ENCODE data around the gene NACC2. TPM values are rescaled to one million over a fixed set of nuclear protein-coding genes. Genes with fewer than 3 reads are reported as not detected.
A peak's percentile ranks its signal among the peaks of the same experiment; 100 is the strongest.

The NACC2 gene
- total and polyA plus RNA-seq, 9 of the 15 experiments (the other 6 are each of a cell fraction or from before 2014, with no cell fraction given) = 0.70 to 25.1 (median 5.6) TPM

DNA sequence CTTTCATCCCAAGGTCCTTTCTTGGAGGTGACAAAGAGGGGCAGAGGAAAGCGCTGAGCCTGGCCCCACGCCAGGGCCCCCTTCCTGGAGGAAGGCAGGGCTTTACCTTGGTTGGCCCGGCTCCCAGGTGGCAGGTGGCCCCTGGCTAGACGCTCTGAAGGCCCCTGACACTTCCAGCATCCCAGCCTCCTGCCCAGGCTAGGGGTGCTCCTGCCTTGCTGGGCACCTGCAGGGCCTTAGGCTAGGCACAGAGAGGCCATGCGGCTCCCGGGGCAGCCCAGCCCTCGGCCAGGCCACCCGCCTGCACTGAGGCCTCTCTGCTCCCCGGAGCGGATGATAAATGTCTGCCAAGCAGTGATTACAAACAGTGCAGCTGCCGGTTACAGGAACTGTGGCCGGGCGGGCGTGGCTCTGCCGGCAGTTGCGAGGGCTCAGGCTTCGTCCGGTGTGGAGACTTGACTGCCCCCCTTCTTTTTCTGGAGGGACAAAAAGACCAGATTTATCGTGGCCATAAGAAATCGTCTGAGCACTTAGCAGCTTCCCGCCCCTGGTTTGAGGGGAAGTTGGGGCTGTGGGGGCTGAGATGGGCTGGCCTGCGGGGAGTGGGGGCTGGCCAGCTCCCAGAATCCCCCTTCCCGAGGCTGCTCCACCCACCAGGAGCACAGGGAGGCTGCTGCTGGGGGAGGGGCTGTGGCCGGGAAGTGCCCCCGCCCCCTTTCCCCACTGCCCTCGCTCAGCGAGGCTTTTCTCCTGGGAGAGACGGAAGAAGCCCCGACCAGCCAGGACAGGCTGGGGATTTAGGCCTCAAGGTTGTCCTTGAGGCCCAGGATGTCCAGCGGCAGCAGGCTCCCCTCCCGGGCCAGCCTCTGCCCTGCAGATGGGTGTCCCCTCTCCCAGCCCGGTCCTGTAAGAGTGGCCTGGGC, 102.3 kb downstream of the NACC2 start (continued):
- TF ChIP-seq, protein P1, sequence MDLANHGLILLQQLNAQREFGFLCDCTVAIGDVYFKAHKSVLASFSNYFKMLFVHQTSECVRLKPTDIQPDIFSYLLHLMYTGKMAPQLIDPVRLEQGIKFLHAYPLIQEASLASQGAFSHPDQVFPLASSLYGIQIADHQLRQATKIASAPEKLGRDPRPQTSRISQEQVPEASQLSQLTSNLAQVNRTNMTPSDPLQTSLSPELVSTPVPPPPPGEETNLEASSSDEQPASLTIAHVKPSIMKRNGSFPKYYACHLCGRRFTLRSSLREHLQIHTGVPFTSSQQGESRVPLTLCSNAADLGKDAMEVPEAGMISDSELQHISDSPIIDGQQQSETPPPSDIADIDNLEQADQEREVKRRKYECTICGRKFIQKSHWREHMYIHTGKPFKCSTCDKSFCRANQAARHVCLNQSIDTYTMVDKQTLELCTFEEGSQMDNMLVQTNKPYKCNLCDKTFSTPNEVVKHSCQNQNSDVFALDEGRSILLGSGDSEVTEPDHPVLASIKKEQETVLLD (IDR thresholded peaks at IDR 0.05) = no peak
- TF ChIP-seq GTF2F1 (IDR thresholded peaks at IDR 0.05; ENCODE audit: low read depth, low read length) = no peak
- TF ChIP-seq ZFP1 (CRISPR knock-in tag; IDR thresholded peaks at IDR 0.05) = no peak
- TF ChIP-seq, protein P2, sequence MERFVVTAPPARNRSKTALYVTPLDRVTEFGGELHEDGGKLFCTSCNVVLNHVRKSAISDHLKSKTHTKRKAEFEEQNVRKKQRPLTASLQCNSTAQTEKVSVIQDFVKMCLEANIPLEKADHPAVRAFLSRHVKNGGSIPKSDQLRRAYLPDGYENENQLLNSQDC (CRISPR knock-in tag; IDR thresholded peaks at IDR 0.05) = no peak
- TF ChIP-seq RBM15 (IDR thresholded peaks at IDR 0.05; ENCODE audit: insufficient read depth, low read length) = no peak
- TF ChIP-seq RUNX1 (IDR thresholded peaks at IDR 0.05; ENCODE audit: low read depth) = no peak
- no peak for TF ChIP-seq BRF1 (IDR thresholded peaks at IDR 0.05; ENCODE audit: borderline replicate concordance, extremely low read depth, insufficient read length)
- TF ChIP-seq, protein P3, sequence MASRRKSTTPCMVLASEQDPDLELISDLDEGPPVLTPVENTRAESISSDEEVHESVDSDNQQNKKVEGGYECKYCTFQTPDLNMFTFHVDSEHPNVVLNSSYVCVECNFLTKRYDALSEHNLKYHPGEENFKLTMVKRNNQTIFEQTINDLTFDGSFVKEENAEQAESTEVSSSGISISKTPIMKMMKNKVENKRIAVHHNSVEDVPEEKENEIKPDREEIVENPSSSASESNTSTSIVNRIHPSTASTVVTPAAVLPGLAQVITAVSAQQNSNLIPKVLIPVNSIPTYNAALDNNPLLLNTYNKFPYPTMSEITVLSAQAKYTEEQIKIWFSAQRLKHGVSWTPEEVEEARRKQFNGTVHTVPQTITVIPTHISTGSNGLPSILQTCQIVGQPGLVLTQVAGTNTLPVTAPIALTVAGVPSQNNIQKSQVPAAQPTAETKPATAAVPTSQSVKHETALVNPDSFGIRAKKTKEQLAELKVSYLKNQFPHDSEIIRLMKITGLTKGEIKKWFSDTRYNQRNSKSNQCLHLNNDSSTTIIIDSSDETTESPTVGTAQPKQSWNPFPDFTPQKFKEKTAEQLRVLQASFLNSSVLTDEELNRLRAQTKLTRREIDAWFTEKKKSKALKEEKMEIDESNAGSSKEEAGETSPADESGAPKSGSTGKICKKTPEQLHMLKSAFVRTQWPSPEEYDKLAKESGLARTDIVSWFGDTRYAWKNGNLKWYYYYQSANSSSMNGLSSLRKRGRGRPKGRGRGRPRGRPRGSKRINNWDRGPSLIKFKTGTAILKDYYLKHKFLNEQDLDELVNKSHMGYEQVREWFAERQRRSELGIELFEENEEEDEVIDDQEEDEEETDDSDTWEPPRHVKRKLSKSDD (conservative IDR thresholded peaks at IDR 0.05; ENCODE audit: low read length) = no peak
- no peak for TF ChIP-seq ZSCAN29 (IDR thresholded peaks at IDR 0.05)
- no peak for TF ChIP-seq ZNF431 (CRISPR knock-in tag; IDR thresholded peaks at IDR 0.05)
- TF ChIP-seq, protein P4, sequence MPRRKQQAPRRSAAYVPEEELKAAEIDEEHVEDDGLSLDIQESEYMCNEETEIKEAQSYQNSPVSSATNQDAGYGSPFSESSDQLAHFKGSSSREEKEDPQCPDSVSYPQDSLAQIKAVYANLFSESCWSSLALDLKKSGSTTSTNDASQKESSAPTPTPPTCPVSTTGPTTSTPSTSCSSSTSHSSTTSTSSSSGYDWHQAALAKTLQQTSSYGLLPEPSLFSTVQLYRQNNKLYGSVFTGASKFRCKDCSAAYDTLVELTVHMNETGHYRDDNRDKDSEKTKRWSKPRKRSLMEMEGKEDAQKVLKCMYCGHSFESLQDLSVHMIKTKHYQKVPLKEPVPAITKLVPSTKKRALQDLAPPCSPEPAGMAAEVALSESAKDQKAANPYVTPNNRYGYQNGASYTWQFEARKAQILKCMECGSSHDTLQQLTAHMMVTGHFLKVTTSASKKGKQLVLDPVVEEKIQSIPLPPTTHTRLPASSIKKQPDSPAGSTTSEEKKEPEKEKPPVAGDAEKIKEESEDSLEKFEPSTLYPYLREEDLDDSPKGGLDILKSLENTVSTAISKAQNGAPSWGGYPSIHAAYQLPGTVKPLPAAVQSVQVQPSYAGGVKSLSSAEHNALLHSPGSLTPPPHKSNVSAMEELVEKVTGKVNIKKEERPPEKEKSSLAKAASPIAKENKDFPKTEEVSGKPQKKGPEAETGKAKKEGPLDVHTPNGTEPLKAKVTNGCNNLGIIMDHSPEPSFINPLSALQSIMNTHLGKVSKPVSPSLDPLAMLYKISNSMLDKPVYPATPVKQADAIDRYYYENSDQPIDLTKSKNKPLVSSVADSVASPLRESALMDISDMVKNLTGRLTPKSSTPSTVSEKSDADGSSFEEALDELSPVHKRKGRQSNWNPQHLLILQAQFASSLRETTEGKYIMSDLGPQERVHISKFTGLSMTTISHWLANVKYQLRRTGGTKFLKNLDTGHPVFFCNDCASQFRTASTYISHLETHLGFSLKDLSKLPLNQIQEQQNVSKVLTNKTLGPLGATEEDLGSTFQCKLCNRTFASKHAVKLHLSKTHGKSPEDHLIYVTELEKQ (CRISPR knock-in tag; IDR thresholded peaks at IDR 0.05) = no peak
- TF ChIP-seq ZNF717 (CRISPR knock-in tag; IDR thresholded peaks at IDR 0.05) = no peak
- peak; percentile 55 for TF ChIP-seq NEUROD1 (IDR thresholded peaks at IDR 0.05; ENCODE audit: borderline replicate concordance, low read depth, low read length, partially characterized antibody)
- TF ChIP-seq HNRNPLL (IDR thresholded peaks at IDR 0.05; ENCODE audit: low read depth, low read length, poor library complexity, severe bottlenecking) = no peak
- TF ChIP-seq, protein P5, sequence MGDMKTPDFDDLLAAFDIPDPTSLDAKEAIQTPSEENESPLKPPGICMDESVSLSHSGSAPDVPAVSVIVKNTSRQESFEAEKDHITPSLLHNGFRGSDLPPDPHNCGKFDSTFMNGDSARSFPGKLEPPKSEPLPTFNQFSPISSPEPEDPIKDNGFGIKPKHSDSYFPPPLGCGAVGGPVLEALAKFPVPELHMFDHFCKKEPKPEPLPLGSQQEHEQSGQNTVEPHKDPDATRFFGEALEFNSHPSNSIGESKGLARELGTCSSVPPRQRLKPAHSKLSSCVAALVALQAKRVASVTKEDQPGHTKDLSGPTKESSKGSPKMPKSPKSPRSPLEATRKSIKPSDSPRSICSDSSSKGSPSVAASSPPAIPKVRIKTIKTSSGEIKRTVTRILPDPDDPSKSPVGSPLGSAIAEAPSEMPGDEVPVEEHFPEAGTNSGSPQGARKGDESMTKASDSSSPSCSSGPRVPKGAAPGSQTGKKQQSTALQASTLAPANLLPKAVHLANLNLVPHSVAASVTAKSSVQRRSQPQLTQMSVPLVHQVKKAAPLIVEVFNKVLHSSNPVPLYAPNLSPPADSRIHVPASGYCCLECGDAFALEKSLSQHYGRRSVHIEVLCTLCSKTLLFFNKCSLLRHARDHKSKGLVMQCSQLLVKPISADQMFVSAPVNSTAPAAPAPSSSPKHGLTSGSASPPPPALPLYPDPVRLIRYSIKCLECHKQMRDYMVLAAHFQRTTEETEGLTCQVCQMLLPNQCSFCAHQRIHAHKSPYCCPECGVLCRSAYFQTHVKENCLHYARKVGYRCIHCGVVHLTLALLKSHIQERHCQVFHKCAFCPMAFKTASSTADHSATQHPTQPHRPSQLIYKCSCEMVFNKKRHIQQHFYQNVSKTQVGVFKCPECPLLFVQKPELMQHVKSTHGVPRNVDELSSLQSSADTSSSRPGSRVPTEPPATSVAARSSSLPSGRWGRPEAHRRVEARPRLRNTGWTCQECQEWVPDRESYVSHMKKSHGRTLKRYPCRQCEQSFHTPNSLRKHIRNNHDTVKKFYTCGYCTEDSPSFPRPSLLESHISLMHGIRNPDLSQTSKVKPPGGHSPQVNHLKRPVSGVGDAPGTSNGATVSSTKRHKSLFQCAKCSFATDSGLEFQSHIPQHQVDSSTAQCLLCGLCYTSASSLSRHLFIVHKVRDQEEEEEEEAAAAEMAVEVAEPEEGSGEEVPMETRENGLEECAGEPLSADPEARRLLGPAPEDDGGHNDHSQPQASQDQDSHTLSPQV (IDR thresholded peaks at IDR 0.05) = no peak

All from K562 (cell line).